GM18951 (cell line): Measurements from ENCODE around the gene TMC7.

Experiments
- POLR2A ChIP-seq: IDR thresholded peaks from 4 replicates; pipeline ENCODE4 v1.6.1; 2011; ENCODE audit warnings: mild to moderate bottlenecking; ENCODE audit not compliant: insufficient read length, insufficient read depth; ENCODE audit errors: extremely low read depth
- in situ Hi-C: fragments of 300-500 bp; cut with MboI; formaldehyde crosslinking; loops from one replicate; pipeline ENCODE4 v1.12.0; 2022; ENCODE audit warnings: low sequenced_read_pairs, mixed read lengths, inconsistent platforms; ENCODE audit not compliant: unreplicated experiment

The TMC7 gene

GRCh38 chr16:19033761-19034160 lies 50.0 kb downstream of the TMC7 start:
- in situ Hi-C loops = no loop called here
- no peak for TF ChIP-seq POLR2A

- no peak for TF ChIP-seq POLR2A
- in situ Hi-C loops = no loop called here
Measured at GRCh38 chr16:19040400-19040799, 56.7 kb downstream of the TMC7 start.

- TF ChIP-seq POLR2A = no peak
- in situ Hi-C loops = no loop called here
Measured at GRCh38 chr16:19044769-19045168, 61.0 kb downstream of the TMC7 start.

GRCh38 chr16:19046062-19046461 lies 62.3 kb downstream of the TMC7 start:
- TF ChIP-seq POLR2A = no peak
- in situ Hi-C loops = no loop called here

- in situ Hi-C loops = no loop called here
Measured at GRCh38 chr16:19062706-19063105, 79.0 kb downstream of the TMC7 start.

GRCh38 chr16:19066988-19067348 lies 83.2 kb downstream of the TMC7 start:
- no peak for TF ChIP-seq POLR2A
- in situ Hi-C loops = no loop called here

More at GRCh38 chr16:19062706-19063105, 79.0 kb downstream of the TMC7 start:
- no peak for TF ChIP-seq POLR2A

GRCh38 chr16:19067349-19068236 lies 83.9 kb downstream of the TMC7 start, which contains the start of gene COQ7:
Gene COQ7 (plus strand): TSS chr16:19067614. CDS start chr16:19067665, 51 bp downstream.
- in situ Hi-C loops = no loop called here
- TF ChIP-seq POLR2A = peak; percentile 56

- in situ Hi-C loops = no loop called here
- TF ChIP-seq POLR2A = no peak
Measured at GRCh38 chr16:19068237-19068815, 84.6 kb downstream of the TMC7 start.

GRCh38 chr16:19071811-19072777 lies 88.4 kb downstream of the TMC7 start:
- in situ Hi-C loops = no loop called here

GRCh38 chr16:19073344-19073743 lies 89.6 kb downstream of the TMC7 start:
- TF ChIP-seq POLR2A = no peak
- in situ Hi-C loops = no loop called here

More at GRCh38 chr16:19071811-19072777, 88.4 kb downstream of the TMC7 start:
- TF ChIP-seq POLR2A = no peak

- in situ Hi-C loops = no loop called here
Measured at GRCh38 chr16:19073863-19074262, 90.1 kb downstream of the TMC7 start.

GRCh38 chr16:19075511-19075910 lies 91.8 kb downstream of the TMC7 start:
- in situ Hi-C loops = no loop called here
- TF ChIP-seq POLR2A = no peak

More at GRCh38 chr16:19073863-19074262, 90.1 kb downstream of the TMC7 start:
- no peak for TF ChIP-seq POLR2A

GRCh38 chr16:19077879-19078278 lies 94.1 kb downstream of the TMC7 start:
- in situ Hi-C loops = no loop called here

More at GRCh38 chr16:19077879-19078278, 94.1 kb downstream of the TMC7 start:
- no peak for TF ChIP-seq POLR2A
